ENCODE measurements around the gene IL17RD. TPM values are rescaled to one million over a fixed set of nuclear protein-coding genes. Genes with fewer than 3 reads are reported as not detected.

IL17RD gene
- total and polyA plus RNA-seq, 2 of the 13 experiments (the other 11 are each of a cell fraction or from before 2014, with no cell fraction given), result 0.28 to 0.31 TPM

- TF ChIP-seq, protein P1, sequence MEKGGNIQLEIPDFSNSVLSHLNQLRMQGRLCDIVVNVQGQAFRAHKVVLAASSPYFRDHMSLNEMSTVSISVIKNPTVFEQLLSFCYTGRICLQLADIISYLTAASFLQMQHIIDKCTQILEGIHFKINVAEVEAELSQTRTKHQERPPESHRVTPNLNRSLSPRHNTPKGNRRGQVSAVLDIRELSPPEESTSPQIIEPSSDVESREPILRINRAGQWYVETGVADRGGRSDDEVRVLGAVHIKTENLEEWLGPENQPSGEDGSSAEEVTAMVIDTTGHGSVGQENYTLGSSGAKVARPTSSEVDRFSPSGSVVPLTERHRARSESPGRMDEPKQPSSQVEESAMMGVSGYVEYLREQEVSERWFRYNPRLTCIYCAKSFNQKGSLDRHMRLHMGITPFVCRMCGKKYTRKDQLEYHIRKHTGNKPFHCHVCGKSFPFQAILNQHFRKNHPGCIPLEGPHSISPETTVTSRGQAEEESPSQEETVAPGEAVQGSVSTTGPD (CRISPR knock-in tag; IDR thresholded peaks at IDR 0.05), result 0 out of 2 replicates have a peak, but pooled peaks have one; percentile 38
- TF ChIP-seq PHF21A (CRISPR knock-in tag; IDR thresholded peaks at IDR 0.05) (0 out of 2 replicates have a peak, but pooled peaks have one; percentile 30), ADNP (CRISPR knock-in tag; IDR thresholded peaks at IDR 0.05) (peak; percentile 82; the same call in 1 of the 2 replicates), SIX1 (CRISPR knock-in tag; IDR thresholded peaks at IDR 0.05; ENCODE audit: borderline replicate concordance) (peak; percentile 81; the same call in 1 of the 2 replicates), SALL1 (CRISPR knock-in tag; IDR thresholded peaks at IDR 0.05) (no peak)
These were observed 87.4 kb downstream of the IL17RD start (continued) for GRCh38 chr3:57077630-57078343.

DNA sequence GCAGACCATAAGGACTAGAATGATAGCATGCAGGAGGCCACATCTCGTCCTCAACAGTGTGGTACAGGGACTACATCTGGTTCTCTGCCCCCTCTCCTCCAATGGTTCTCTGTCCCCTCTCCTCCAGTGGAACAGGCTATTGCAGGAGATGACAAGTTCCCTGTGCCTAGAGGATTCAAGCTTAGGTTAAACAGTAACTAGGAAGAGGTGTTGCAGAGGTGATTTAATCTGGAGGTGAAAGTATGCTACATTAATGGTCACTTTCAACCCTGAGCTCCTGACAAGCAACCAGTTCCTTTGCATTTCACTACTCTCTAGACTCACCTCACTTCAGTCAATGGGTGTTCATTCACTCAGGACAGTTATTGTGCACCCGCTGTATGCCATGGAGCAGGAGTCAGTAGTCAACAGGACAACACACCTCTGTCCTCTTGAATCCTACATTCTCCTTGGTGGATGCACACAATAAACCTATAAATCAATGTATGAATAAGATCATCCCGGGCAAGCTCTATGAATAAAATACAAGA, 88.7 kb downstream of the IL17RD start:
- in situ Hi-C loops (cut with HindIII; ENCODE audit: extremely low pct_ligation_motif_present, low pct_unique_long_range_greater_than_20kb) (no loop called here), intact Hi-C loops (cut with micrococcal nuclease; ENCODE audit: unreplicated experiment) (loop anchor here (2.0 to 5.0 kb wide), 2 partner anchors 16 to 84 kb away; partner anchors contain the start of gene SPATA12)
- DNase-seq (ENCODE audit: low spot score) (no peak), FAIRE-seq (peak; percentile 56), ATAC-seq (no peak)
- H3K4me3 ChIP-seq (replicated peaks in 1 of 3; ENCODE audit: insufficient read depth in 1 of 3, low read depth in 2 of 3, low read length in 3 of 3), result no peak overlapping the region
- H3K27me3 ChIP-seq (ENCODE audit: control insufficient read depth in 1 of 2, insufficient read depth in 2 of 2, low read length in 2 of 2), result peaks cover 0 to 4% of the 10 kb centered on the region in 2 experiments; a peak in 1 of 5 replicates
- no peaks in the 10 kb centered on the region for H4K20me1 ChIP-seq (ENCODE audit: insufficient read depth, low read length)
- no peaks in the 10 kb centered on the region for H3K9me3 ChIP-seq (ENCODE audit: low read length)
- peaks cover 10% of the 10 kb centered on the region for H3K79me2 ChIP-seq (ENCODE audit: insufficient read depth, low read length)
- 88% methylated on average over 3 of the region's 3 CpGs for WGBS (ENCODE audit: low lambda C conversion rate)
- BruUV-seq (replicated peaks), result no TSS peak
- H3K4me1 ChIP-seq (ENCODE audit: insufficient read depth, low read length), result peaks cover 40% of the 10 kb centered on the region
- H3K4me2 ChIP-seq (ENCODE audit: low read depth, low read length), result no peak overlapping the region
- H3K36me3 ChIP-seq (replicated peaks in 1 of 2; ENCODE audit: control insufficient read depth in 1 of 2, insufficient read depth in 2 of 2, low read length in 2 of 2), result no peaks in the 10 kb centered on the region; a peak in 2 of 5 replicates
- ChIA-PET POLR2A (interaction anchor here (4.0 kb wide), 1 partner anchor 86 kb away, joined by 29 read pairs; no protein-coding TSS in a partner anchor), CTCF (ENCODE audit: low intra/inter-chr PET ratio, low total read pairs) (no interaction called here)
- H2AFZ ChIP-seq (ENCODE audit: low read length), result no peak overlapping the region
- H3K27ac ChIP-seq (ENCODE audit: extremely low read length, insufficient read depth, low read length), result peak overlapping the region; percentile 62
- H3K9ac ChIP-seq (ENCODE audit: insufficient read depth, low read depth, low read length), result no peak overlapping the region
- TF ChIP-seq ZNF598 (CRISPR knock-in tag; IDR thresholded peaks at IDR 0.05; ENCODE audit: borderline replicate concordance) (no peak), ZKSCAN8 (CRISPR knock-in tag; IDR thresholded peaks at IDR 0.05; ENCODE audit: borderline replicate concordance) (peak; percentile 90), ZBTB7A (CRISPR knock-in tag; IDR thresholded peaks at IDR 0.05) (no peak), ZKSCAN5 (CRISPR knock-in tag; IDR thresholded peaks at IDR 0.05) (peak; percentile 99), TRIM24 (CRISPR knock-in tag; IDR thresholded peaks at IDR 0.05) (no peak), NKX3-1 (CRISPR knock-in tag; IDR thresholded peaks at IDR 0.05) (no peak), PCBP2 (optimal IDR thresholded peaks at IDR 0.05; ENCODE audit: low read depth, low read length, poor library complexity, severe bottlenecking) (no peak), ZNF605 (CRISPR knock-in tag; IDR thresholded peaks at IDR 0.05) (no peak), TERF1 (CRISPR knock-in tag; IDR thresholded peaks at IDR 0.05) (no peak)
- TF ChIP-seq, protein P2, sequence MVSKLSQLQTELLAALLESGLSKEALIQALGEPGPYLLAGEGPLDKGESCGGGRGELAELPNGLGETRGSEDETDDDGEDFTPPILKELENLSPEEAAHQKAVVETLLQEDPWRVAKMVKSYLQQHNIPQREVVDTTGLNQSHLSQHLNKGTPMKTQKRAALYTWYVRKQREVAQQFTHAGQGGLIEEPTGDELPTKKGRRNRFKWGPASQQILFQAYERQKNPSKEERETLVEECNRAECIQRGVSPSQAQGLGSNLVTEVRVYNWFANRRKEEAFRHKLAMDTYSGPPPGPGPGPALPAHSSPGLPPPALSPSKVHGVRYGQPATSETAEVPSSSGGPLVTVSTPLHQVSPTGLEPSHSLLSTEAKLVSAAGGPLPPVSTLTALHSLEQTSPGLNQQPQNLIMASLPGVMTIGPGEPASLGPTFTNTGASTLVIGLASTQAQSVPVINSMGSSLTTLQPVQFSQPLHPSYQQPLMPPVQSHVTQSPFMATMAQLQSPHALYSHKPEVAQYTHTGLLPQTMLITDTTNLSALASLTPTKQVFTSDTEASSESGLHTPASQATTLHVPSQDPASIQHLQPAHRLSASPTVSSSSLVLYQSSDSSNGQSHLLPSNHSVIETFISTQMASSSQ (IDR thresholded peaks at IDR 0.05; ENCODE audit: low read depth), result peak; percentile 69; the same call in 1 of the 2 replicates
- TF ChIP-seq, protein P2 (CRISPR knock-in tag; IDR thresholded peaks at IDR 0.05; ENCODE audit: borderline replicate concordance), result peak; percentile 60; the same call in 1 of the 2 replicates

Measured in HepG2 (cell line).